Ovary (tissue), 3 donors: ENCODE measurements around the gene RACGAP1.

ENCODE experiments used
- CTCF ChIP-seq, 3 donors: fragments of 450-650 bp in 2 of 3; fragments of 200-600 bp in 1 of 3; IDR thresholded peaks; one replicate each; pipeline versions ENCODE4 v1.5.1 to v1.8.0; 2016 to 2022; ENCODE audit warnings: antibody characterized with exemption in 3 of 3, mild to moderate bottlenecking in 1 of 3
- EP300 ChIP-seq: sonication (generic); formaldehyde crosslinking; IDR thresholded peaks from one replicate; pipeline ENCODE4 v1.6.1; 2017; ENCODE audit warnings: antibody characterized with exemption
- POLR2A ChIP-seq: fragments of 450-650 bp; IDR thresholded peaks from one replicate; pipeline ENCODE4 v1.6.1; 2017; ENCODE audit warnings: antibody characterized with exemption, mild to moderate bottlenecking, moderate library complexity
- donor health status: DM: no; HTN: no; CAD: no.

GRCh38 chr12:49970658-49971057 lies 54.6 kb downstream of the RACGAP1 start:
- TF ChIP-seq CTCF (IDR thresholded peaks at IDR 0.05) (no peak), EP300 (no peak), POLR2A (no peak)
